Smooth muscle cell (in vitro differentiated cells): Measurements from ENCODE around the gene NME1. TPM values are rescaled to one million over a fixed set of nuclear protein-coding genes. Genes with fewer than 3 reads are reported as not detected.

Experiments used
- DNase-seq: peaks from one replicate; lab custom pipeline; 2025; ENCODE audit not compliant: unreplicated experiment; lab: John Stamatoyannopoulos, UW
- H2AFZ ChIP-seq: fragments of 200-600 bp; sonication (generic); 2 replicates; pipeline ENCODE4 v1.6.0; 2016; ENCODE audit warnings: antibody characterized with exemption, low read depth, mild to moderate bottlenecking
- H3F3A ChIP-seq: fragments of 200-600 bp; sonication (generic); 2 replicates; pipeline ENCODE4 v1.6.0; 2017; ENCODE audit warnings: antibody characterized with exemption, low read depth
- H3K27ac ChIP-seq: fragments of 200-600 bp; sonication (generic); 2 replicates; pipeline ENCODE4 v1.5.1; 2016; ENCODE audit warnings: low read depth, mild to moderate bottlenecking
- H3K27me3 ChIP-seq: fragments of 200-600 bp; sonication (generic); 2 replicates; pipeline ENCODE4 v1.6.1; 2016; ENCODE audit warnings: low read depth, mild to moderate bottlenecking
- H3K36me3 ChIP-seq: fragments of 200-600 bp; sonication (generic); 2 replicates; pipeline ENCODE4 v1.5.1; 2016; ENCODE audit warnings: low read depth
- H3K4me1 ChIP-seq: fragments of 200-600 bp; sonication (generic); 2 replicates; pipeline ENCODE4 v1.5.1; 2016; ENCODE audit warnings: low read depth
- H3K4me2 ChIP-seq: fragments of 200-600 bp; sonication (generic); 2 replicates; pipeline ENCODE4 v1.6.0; 2016; ENCODE audit warnings: mild to moderate bottlenecking
- H3K4me3 ChIP-seq: fragments of 200-600 bp; sonication (generic); 2 replicates; pipeline ENCODE4 v1.5.1; 2016; ENCODE audit warnings: mild to moderate bottlenecking
- H3K79me2 ChIP-seq: fragments of 200-600 bp; sonication (generic); 2 replicates; pipeline ENCODE4 v1.6.0; 2016; ENCODE audit warnings: low read depth, mild to moderate bottlenecking
- H3K9ac ChIP-seq: fragments of 200-600 bp; sonication (generic); 2 replicates; pipeline ENCODE4 v1.6.0; 2016; ENCODE audit warnings: low read depth
- H3K9me3 ChIP-seq: fragments of 200-600 bp; sonication (generic); replicated peaks from 2 replicates; pipeline ENCODE4 v1.5.1; 2016; ENCODE audit warnings: low read depth
- H4K20me1 ChIP-seq: fragments of 200-600 bp; sonication (generic); 2 replicates; pipeline ENCODE4 v1.6.0; 2016; ENCODE audit warnings: low read depth
- WGBS: methylation state at CpG from one replicate; pipeline ENCODE4 v1.1.7; 2016; ENCODE audit warnings: low lambda C conversion rate; 5-methylcytosine and 5-hydroxymethylcytosine counted together
- polyA plus RNA-seq: library from polyadenylated mRNA; unstranded; fragments of >200 nt; fragmentation: Nextera tagmentation; extraction: Ambion mirVana; gene quantifications from 2 replicates; pipeline ENCODE4 v1.2.1, GENCODE V29; 2016
- total RNA-seq: library from RNA; depleted of rRNA; stranded (reverse); fragments of >200 nt; gene quantifications from 2 replicates; pipeline ENCODE4 v1.2.3, GENCODE V29; 2014
- TF ChIP-seq, protein P1 (sequence below): fragments of 200-600 bp; sonication (generic); IDR thresholded peaks from 2 replicates; pipeline ENCODE4 v1.5.1; 2017; ENCODE audit warnings: borderline replicate concordance, mild to moderate bottlenecking, antibody characterized with exemption; ENCODE audit not compliant: insufficient read depth, poor library complexity, severe bottlenecking

Gene NME1
- total and polyA plus RNA-seq, 2 experiments from 2014 or later, result 119 to 222 TPM

DNA sequence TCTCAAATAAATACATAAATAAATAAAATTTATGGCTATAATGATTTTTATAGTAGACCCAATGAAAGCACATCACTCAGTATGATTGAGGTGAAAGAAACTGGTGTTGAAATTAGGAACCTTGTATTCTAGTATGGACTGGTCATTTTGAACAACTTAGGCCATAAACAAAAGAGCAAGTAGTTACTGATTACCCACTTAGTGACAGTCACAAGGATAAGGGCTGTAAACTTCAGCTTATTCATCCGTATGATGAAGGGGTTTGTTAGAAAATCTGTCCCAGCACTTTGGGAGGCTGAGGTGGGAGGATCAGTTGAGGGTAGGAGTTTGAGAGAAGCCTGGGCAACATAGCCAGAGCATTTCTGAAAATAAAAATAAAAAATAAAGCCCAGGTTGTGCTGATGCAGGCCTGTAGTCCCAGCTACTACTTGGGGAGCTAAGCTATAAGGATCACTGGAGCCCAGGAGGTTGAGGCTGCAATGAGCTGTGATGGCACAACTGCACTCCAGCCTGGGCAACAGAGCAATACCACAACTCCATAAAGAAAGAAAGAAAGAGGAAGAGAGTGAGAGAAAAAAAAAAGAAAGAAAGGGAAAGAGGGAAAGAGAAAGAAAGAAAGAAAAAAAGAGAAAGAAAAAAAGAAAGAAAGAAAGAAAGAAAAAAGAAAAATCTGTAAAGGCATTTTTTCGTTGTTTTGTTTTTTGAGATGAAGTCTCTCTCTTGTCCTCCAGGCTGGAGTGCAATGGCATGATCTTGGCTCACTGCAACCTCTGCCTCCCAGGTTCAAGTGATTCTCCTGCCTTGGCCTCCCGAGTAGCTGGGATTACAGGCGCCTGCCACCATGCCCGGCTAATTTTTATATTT, 28.5 kb upstream of the NME1 start:
- Histone ChIP-seq H4K20me1 (peaks cover 6% of the 10 kb centered on the region), H3K79me2 (peaks cover 7% of the 10 kb centered on the region), H3K27ac (no peak overlapping the region), H3K27me3 (no peaks in the 10 kb centered on the region), H3K9ac (no peak overlapping the region), H3F3A (peaks cover 2% of the 10 kb centered on the region), H3K4me1 (no peaks in the 10 kb centered on the region), H2AFZ (no peak overlapping the region), H3K9me3 (no peaks in the 10 kb centered on the region), H3K4me2 (no peak overlapping the region), H3K36me3 (no peaks in the 10 kb centered on the region), H3K4me3 (no peak overlapping the region)
- DNase-seq, result no peak
- WGBS, result 95% methylated on average over 5 of the region's 5 CpGs
- TF ChIP-seq, protein P1, sequence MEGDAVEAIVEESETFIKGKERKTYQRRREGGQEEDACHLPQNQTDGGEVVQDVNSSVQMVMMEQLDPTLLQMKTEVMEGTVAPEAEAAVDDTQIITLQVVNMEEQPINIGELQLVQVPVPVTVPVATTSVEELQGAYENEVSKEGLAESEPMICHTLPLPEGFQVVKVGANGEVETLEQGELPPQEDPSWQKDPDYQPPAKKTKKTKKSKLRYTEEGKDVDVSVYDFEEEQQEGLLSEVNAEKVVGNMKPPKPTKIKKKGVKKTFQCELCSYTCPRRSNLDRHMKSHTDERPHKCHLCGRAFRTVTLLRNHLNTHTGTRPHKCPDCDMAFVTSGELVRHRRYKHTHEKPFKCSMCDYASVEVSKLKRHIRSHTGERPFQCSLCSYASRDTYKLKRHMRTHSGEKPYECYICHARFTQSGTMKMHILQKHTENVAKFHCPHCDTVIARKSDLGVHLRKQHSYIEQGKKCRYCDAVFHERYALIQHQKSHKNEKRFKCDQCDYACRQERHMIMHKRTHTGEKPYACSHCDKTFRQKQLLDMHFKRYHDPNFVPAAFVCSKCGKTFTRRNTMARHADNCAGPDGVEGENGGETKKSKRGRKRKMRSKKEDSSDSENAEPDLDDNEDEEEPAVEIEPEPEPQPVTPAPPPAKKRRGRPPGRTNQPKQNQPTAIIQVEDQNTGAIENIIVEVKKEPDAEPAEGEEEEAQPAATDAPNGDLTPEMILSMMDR, result no peak

DNA sequence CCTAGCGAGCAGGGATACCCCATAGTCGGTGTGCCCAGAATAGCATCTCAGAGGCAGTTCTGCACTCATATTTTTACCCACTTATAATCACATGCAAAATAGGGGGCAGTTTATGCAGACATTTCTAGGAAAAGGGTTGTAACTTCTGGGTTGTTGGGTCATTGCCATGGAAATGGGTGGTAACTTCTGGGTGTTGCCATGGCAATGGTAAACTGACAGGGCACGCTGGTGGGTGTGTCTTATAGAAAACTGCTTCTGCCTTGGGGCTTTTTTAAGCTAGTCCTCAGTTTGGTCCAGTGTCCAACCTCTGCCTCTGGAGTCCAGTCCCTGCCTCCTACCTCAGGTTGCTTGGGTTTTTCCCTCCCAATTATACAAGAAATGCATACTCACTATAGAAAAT, 25.3 kb upstream of the NME1 start:
- no peaks in the 10 kb centered on the region for H3K4me1 ChIP-seq
- peaks cover under 1% of the 10 kb centered on the region for H3F3A ChIP-seq
- H3K36me3 ChIP-seq, result no peaks in the 10 kb centered on the region

DNA sequence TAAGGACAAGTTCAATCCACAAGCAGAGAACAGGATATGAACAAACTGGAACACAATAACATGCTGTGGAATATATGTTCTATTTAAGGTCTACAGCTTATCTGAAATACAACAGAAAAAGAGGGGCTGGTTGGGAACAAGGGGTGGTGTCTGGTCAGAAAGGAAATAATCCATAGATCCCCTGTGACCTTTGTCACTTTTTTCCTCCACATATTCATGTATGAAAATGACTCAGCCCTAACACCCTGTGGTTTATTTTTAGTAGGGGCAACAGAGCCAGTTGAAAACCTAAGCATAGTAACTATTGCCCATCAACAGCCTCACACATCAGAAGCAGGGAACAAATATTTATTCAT, 20.4 kb upstream of the NME1 start:
- H3K27ac ChIP-seq, result no peak overlapping the region
- H3K27me3 ChIP-seq, result no peaks in the 10 kb centered on the region
- H3K79me2 ChIP-seq, result no peaks in the 10 kb centered on the region
- no peak overlapping the region for H3K4me3 ChIP-seq
- no peaks in the 10 kb centered on the region for H3K4me1 ChIP-seq
- H3K4me2 ChIP-seq, result no peak overlapping the region
- no peaks in the 10 kb centered on the region for H3K9me3 ChIP-seq
- TF ChIP-seq, protein P1, result no peak
- H2AFZ ChIP-seq, result no peak overlapping the region
- no peaks in the 10 kb centered on the region for H4K20me1 ChIP-seq
- no peak overlapping the region for H3K9ac ChIP-seq
- H3K36me3 ChIP-seq, result no peaks in the 10 kb centered on the region
- H3F3A ChIP-seq, result no peaks in the 10 kb centered on the region
- no peak for DNase-seq

More for the DNA sequence above, 25.3 kb upstream of the NME1 start:
- Histone ChIP-seq H3K9ac (no peak overlapping the region), H2AFZ (no peak overlapping the region), H3K27ac (no peak overlapping the region), H3K9me3 (no peaks in the 10 kb centered on the region), H4K20me1 (no peaks in the 10 kb centered on the region), H3K27me3 (no peaks in the 10 kb centered on the region), H3K79me2 (no peaks in the 10 kb centered on the region), H3K4me2 (no peak overlapping the region), H3K4me3 (no peak overlapping the region)
- TF ChIP-seq, protein P1, result no peak
- 93% methylated on average over 3 of the region's 3 CpGs for WGBS
- DNase-seq, result no peak

DNA sequence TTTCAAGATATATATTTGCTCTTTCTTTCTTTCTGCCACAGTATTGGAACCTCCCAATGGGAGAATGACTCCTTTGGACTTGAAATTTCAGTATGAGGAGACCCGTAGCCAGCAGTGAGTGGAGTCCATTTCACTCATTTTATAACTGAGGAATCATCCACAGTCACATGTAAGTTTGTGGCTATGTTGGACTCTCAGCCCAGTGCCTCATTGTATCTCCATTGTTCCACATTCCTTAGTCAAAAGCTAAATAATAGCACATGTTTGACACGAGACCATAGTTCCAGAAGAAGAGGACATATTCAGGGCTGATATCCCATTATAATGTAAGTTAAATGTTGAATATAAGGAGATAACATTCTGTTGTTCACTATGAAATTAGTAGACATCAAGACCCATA, 20.0 kb upstream of the NME1 start:
- H3K4me1 ChIP-seq, result no peaks in the 10 kb centered on the region
- H3K79me2 ChIP-seq, result no peaks in the 10 kb centered on the region
- H3F3A ChIP-seq, result no peaks in the 10 kb centered on the region
- no peak overlapping the region for H3K9ac ChIP-seq
- no peaks in the 10 kb centered on the region for H4K20me1 ChIP-seq
- TF ChIP-seq, protein P1, result no peak
- H2AFZ ChIP-seq, result no peak overlapping the region
- H3K9me3 ChIP-seq, result no peaks in the 10 kb centered on the region
- WGBS, result 86% methylated on average over 2 of the region's 2 CpGs
- H3K36me3 ChIP-seq, result no peaks in the 10 kb centered on the region
- no peak overlapping the region for H3K4me2 ChIP-seq
- H3K27ac ChIP-seq, result no peak overlapping the region
- no peaks in the 10 kb centered on the region for H3K27me3 ChIP-seq
- no peak for DNase-seq
- H3K4me3 ChIP-seq, result no peak overlapping the region
